IMR-90 (cell line): ENCODE results near the gene LHFPL6. TPM values are rescaled to one million over a fixed set of nuclear protein-coding genes. Genes with fewer than 3 reads are reported as not detected.

ENCODE experiments used
- ATAC-seq: fragments of 200-7000 bp; cut with Tn5 transposase; 2 replicates; pipeline ENCODE4 v1.9.1; 2020; ENCODE audit warnings: low read depth, mild to moderate bottlenecking, moderate library complexity
- BruUV-seq: library from RNA; stranded (reverse); fragments of 400-500 nt; replicated peaks from 2 replicates; lab custom pipeline; 2021; lab: Mats Ljungman, UMichigan
- CTCF ChIA-PET: fragments of 300-600 bp; formaldehyde crosslinking; extraction: SDS; loops from one replicate; lab custom pipeline; 2021; ENCODE audit warnings: antibody characterized with exemption; lab: Yijun Ruan, JAX
- POLR2A ChIA-PET: fragments of 300-600 bp; sonication (Branson Sonifier 250); formaldehyde crosslinking; loops from one replicate; lab custom pipeline; 2022; ENCODE audit warnings: antibody characterized with exemption; ENCODE audit not compliant: unreplicated experiment; lab: Charles Lee
- DNase-seq: peaks from one replicate; pipeline ENCODE4 v3.0.0; 2013
- H2AFZ ChIP-seq: replicated peaks from 2 replicates; pipeline ENCODE3; 2013; ENCODE audit warnings: low read length, mild to moderate bottlenecking; ENCODE audit not compliant: poor library complexity
- H2AK5ac ChIP-seq: 2 replicates; pipeline ENCODE4 v1.6.1; 2013; ENCODE audit warnings: low read depth, low read length, inconsistent platforms
- H2AK9ac ChIP-seq: replicated peaks from 2 replicates; pipeline ENCODE3; 2013; ENCODE audit warnings: mild to moderate bottlenecking, low read depth, low read length, moderate library complexity; ENCODE audit not compliant: poor library complexity
- H2BK120ac ChIP-seq: 2 replicates; pipeline ENCODE4 v1.6.1; 2013; ENCODE audit warnings: low read depth, low read length, inconsistent platforms
- H2BK15ac ChIP-seq: 3 replicates; pipeline ENCODE4 v1.6.1; 2013; ENCODE audit warnings: low read depth, low read length, inconsistent platforms
- H2BK20ac ChIP-seq: 2 replicates; pipeline ENCODE4 v1.6.1; 2013; ENCODE audit warnings: low read depth, mild to moderate bottlenecking, inconsistent platforms, low read length, moderate library complexity
- H2BK5ac ChIP-seq: 2 replicates; pipeline ENCODE4 v1.6.1; 2013; ENCODE audit warnings: mild to moderate bottlenecking, low read depth, low read length, inconsistent platforms; ENCODE audit not compliant: poor library complexity, severe bottlenecking
- H3K14ac ChIP-seq: replicated peaks from 2 replicates; pipeline ENCODE4 v1.6.1; 2013; ENCODE audit warnings: low read depth, low read length, inconsistent platforms
- H3K18ac ChIP-seq: 2 replicates; pipeline ENCODE4 v1.6.1; 2013; ENCODE audit warnings: low read depth, low read length, control low read depth
- H3K23ac ChIP-seq: 2 replicates; pipeline ENCODE4 v1.6.1; 2013; ENCODE audit warnings: low read depth, low read length, inconsistent platforms
- H3K27ac ChIP-seq: 2 replicates; pipeline ENCODE4 v1.5.1; 2013; ENCODE audit warnings: mild to moderate bottlenecking, control low read depth, low read length; ENCODE audit not compliant: insufficient read depth
- H3K27me3 ChIP-seq: 2 replicates; pipeline ENCODE4 v1.6.1; 2013; ENCODE audit warnings: low read length; ENCODE audit not compliant: control insufficient read depth, insufficient read depth
- H3K36me3 ChIP-seq: 2 replicates; pipeline ENCODE4 v1.6.1; 2013; ENCODE audit warnings: low read length, mixed read lengths; ENCODE audit not compliant: control insufficient read depth, insufficient read depth
- H3K4ac ChIP-seq: 2 replicates; pipeline ENCODE4 v1.6.1; 2013; ENCODE audit warnings: low read depth, low read length, inconsistent platforms
- H3K4me1 ChIP-seq: 2 replicates; pipeline ENCODE4 v1.6.1; 2013; ENCODE audit warnings: low read length, mixed read lengths; ENCODE audit not compliant: control insufficient read depth, insufficient read depth
- H3K4me2 ChIP-seq: 2 replicates; pipeline ENCODE4 v1.6.1; 2013; ENCODE audit warnings: low read depth, mild to moderate bottlenecking, control low read depth, low read length, moderate library complexity
- H3K4me3 ChIP-seq: 2 replicates; pipeline ENCODE4 v1.5.1; 2013; ENCODE audit warnings: low read depth, mild to moderate bottlenecking, control low read depth, low read length, moderate library complexity; ENCODE audit not compliant: insufficient read depth
- H3K56ac ChIP-seq: 2 replicates; pipeline ENCODE4 v1.6.1; 2013; ENCODE audit warnings: low read length, inconsistent platforms; ENCODE audit not compliant: insufficient read depth; ENCODE audit errors: extremely low read depth
- H3K79me1 ChIP-seq, 2 experiments: 2 replicates each; pipeline ENCODE4 v1.6.1; 2013; ENCODE audit warnings: low read length in 2 of 2, inconsistent platforms in 1 of 2, low read depth in 1 of 2
- H3K9ac ChIP-seq: 2 replicates; pipeline ENCODE4 v1.6.1; 2013; ENCODE audit warnings: low read depth, low read length, control low read depth
- H3K9me1 ChIP-seq: 2 replicates; pipeline ENCODE4 v1.6.1; 2013; ENCODE audit warnings: low read length, inconsistent platforms; ENCODE audit not compliant: insufficient read depth
- H3K9me3 ChIP-seq: 2 replicates; pipeline ENCODE4 v1.6.1; 2013; ENCODE audit warnings: low read length; ENCODE audit not compliant: control insufficient read depth, insufficient read depth
- H4K20me1 ChIP-seq: 2 replicates; pipeline ENCODE4 v1.6.1; 2013; ENCODE audit warnings: low read length, inconsistent platforms; ENCODE audit not compliant: insufficient read depth
- H4K5ac ChIP-seq: 2 replicates; pipeline ENCODE4 v1.6.1; 2013; ENCODE audit warnings: mild to moderate bottlenecking, low read depth, low read length, control low read depth
- H4K8ac ChIP-seq, 2 experiments: 2 replicates each; pipeline ENCODE4 v1.6.1; 2013; ENCODE audit warnings: low read depth in 2 of 2, low read length in 2 of 2, control low read depth in 1 of 2, inconsistent platforms in 1 of 2
- H4K91ac ChIP-seq: 2 replicates; pipeline ENCODE4 v1.6.1; 2013; ENCODE audit warnings: low read depth, low read length, inconsistent platforms; ENCODE audit not compliant: insufficient read depth
- CHD1 ChIP-seq: IDR thresholded peaks from 2 replicates; pipeline ENCODE4 v1.6.1; 2012; ENCODE audit warnings: low read depth, low read length, improper control_type of control experiment
- MAFK ChIP-seq: IDR thresholded peaks from 2 replicates; pipeline ENCODE4 v1.6.1; 2012; ENCODE audit warnings: low read depth, low read length, improper control_type of control experiment
- POLR2A ChIP-seq: IDR thresholded peaks from 2 replicates; pipeline ENCODE4 v1.6.1; 2012; ENCODE audit warnings: mild to moderate bottlenecking, low read depth, low read length
- SMC3 ChIP-seq: fragments of 150-350 bp; IDR thresholded peaks from 2 replicates; pipeline ENCODE4 v1.6.1; 2016; ENCODE audit warnings: low read depth, mild to moderate bottlenecking, antibody characterized with exemption, low read length, moderate library complexity
- dilution Hi-C: fragments of 300-500 bp; cut with HindIII; formaldehyde crosslinking; loops from one replicate; pipeline ENCODE4 v1.14.3; 2018; ENCODE audit warnings: low sequenced_read_pairs; ENCODE audit not compliant: unreplicated experiment
- in situ Hi-C: fragments of 300-500 bp; cut with MboI; formaldehyde crosslinking; loops from 3 replicates; pipeline ENCODE4 v1.14.3; 2019; ENCODE audit warnings: low sequenced_read_pairs, inconsistent platforms, mixed read lengths
- intact Hi-C: fragments of 100-400 bp; cut with micrococcal nuclease; formaldehyde crosslinking; loops from 2 replicates; pipeline ENCODE4 v1.10.0; 2022
- polyA plus RNA-seq, 3 experiments: library from polyadenylated mRNA; depleted of rRNA; stranded (reverse); fragments of >200 nt; gene quantifications; 2 replicates each; pipeline ENCODE4 v1.2.3, GENCODE V29; 2012; ENCODE audit warnings: low replicate concordance in 1 of 3
- total RNA-seq: library from RNA; depleted of rRNA; stranded (reverse); fragments of >200 nt; gene quantifications from 2 replicates; pipeline ENCODE4 v1.2.3, GENCODE V29; 2012

LHFPL6 gene
- total and polyA plus RNA-seq, 2 of the 4 experiments (the other 2 are of a cell fraction) = 24.7 to 36.1 TPM

DNA sequence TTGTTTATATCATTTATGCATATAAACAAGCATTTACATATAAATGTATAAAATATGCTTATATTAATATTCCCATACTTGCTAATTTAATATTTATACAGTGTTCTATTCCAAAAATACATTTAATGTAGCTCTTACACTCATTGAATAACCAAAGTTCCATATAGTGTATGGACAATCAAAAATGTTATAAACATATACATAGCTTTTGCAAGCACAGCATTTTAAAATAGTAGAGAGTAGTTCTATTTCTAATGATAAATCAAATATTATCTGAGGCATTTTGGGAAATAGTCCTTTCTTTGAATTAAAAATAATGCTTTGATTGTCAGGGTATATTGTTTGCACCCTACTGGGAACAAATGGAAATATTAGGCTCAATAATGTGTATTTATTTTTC lies 30.0 kb upstream of the LHFPL6 start:
- Histone ChIP-seq H3K27ac (no peak overlapping the region), H3K56ac (no peak overlapping the region), H2BK5ac (no peak overlapping the region), H3K4me1 (no peaks in the 10 kb centered on the region), H3K4ac (no peak overlapping the region), H4K91ac (no peak overlapping the region), H4K5ac (no peak overlapping the region), H3K9ac (no peak overlapping the region), H3K9me3 (no peaks in the 10 kb centered on the region), H2BK15ac (no peak overlapping the region), H2BK20ac (no peak overlapping the region), H4K8ac (no peak overlapping the region), H3K79me1 (no peaks in the 10 kb centered on the region), H3K9me1 (no peaks in the 10 kb centered on the region), H3K14ac (no peak overlapping the region), H4K20me1 (no peaks in the 10 kb centered on the region), H3K23ac (no peak overlapping the region), H3K36me3 (no peaks in the 10 kb centered on the region), H3K18ac (no peak overlapping the region), H3K4me2 (no peak overlapping the region), H2AFZ (no peak overlapping the region), H2AK9ac (no peak overlapping the region), H2BK120ac (no peak overlapping the region), H3K27me3 (peaks cover 4% of the 10 kb centered on the region), H2AK5ac (no peak overlapping the region), H3K4me3 (no peak overlapping the region)
- CTCF ChIA-PET = interaction anchor here (0.6 kb wide), 1 partner anchor 1212 kb away, joined by 3 read pairs; no protein-coding TSS in a partner anchor
- TF ChIP-seq MAFK = peak; percentile 56; the same call in 1 of the 2 replicates
- TF ChIP-seq SMC3 = no peak
- TF ChIP-seq CHD1 = no peak
- no peak for TF ChIP-seq POLR2A
- no TSS peak for BruUV-seq
- ATAC-seq (no peak), DNase-seq (no peak)
- POLR2A ChIA-PET = no interaction called here
- intact Hi-C loops = no loop called here
- in situ Hi-C loops = no loop called here
- dilution Hi-C loops = no loop called here
